DMS153 (cell line): ENCODE results near the gene MYH7B.

Experiments
- DNase-seq: peaks from one replicate; lab custom pipeline; 2025; lab: John Stamatoyannopoulos, UW

Gene MYH7B

GRCh38 chr20:34977365-34978091 lies 21.9 kb downstream of the MYH7B start:
- DNase-seq, result no peak

- no peak for DNase-seq
Observed at GRCh38 chr20:34978092-34978744, 22.6 kb downstream of the MYH7B start.

- DNase-seq, result no peak
Observed at GRCh38 chr20:34979366-34980153, 23.9 kb downstream of the MYH7B start.

GRCh38 chr20:34980543-34981233 lies 25.0 kb downstream of the MYH7B start:
- no peak for DNase-seq

- no peak for DNase-seq
Observed at GRCh38 chr20:34982270-34983088, 26.8 kb downstream of the MYH7B start.

- DNase-seq, result no peak
Observed at GRCh38 chr20:34983089-34983820, 27.6 kb downstream of the MYH7B start.

- DNase-seq, result peak; percentile 52
Observed at GRCh38 chr20:34983995-34984735, 28.5 kb downstream of the MYH7B start.

GRCh38 chr20:34984756-34985261 lies 29.1 kb downstream of the MYH7B start:
- no peak for DNase-seq

GRCh38 chr20:34985461-34986310 lies 30.0 kb downstream of the MYH7B start:
- DNase-seq, result no peak

- DNase-seq, result no peak
Observed at GRCh38 chr20:34986311-34987287, 30.9 kb downstream of the MYH7B start.

GRCh38 chr20:34987288-34988190 lies 31.9 kb downstream of the MYH7B start:
- DNase-seq, result no peak

- no peak for DNase-seq
Observed at GRCh38 chr20:34988191-34988540, 32.5 kb downstream of the MYH7B start.

GRCh38 chr20:34989118-34989517 lies 33.5 kb downstream of the MYH7B start:
- DNase-seq, result no peak

- DNase-seq, result no peak
Observed at GRCh38 chr20:34989670-34990069, 34.0 kb downstream of the MYH7B start.

GRCh38 chr20:34990231-34990630 lies 34.6 kb downstream of the MYH7B start:
- no peak for DNase-seq

- no peak for DNase-seq
Observed at GRCh38 chr20:34990661-34991214, 35.1 kb downstream of the MYH7B start.
